IMR-90 (cell line): Measurements from ENCODE around the gene CCNB2. TPM values are rescaled to one million over a fixed set of nuclear protein-coding genes. Genes with fewer than 3 reads are reported as not detected.

Source experiments
- ATAC-seq: fragments of 200-7000 bp; cut with Tn5 transposase; 2 replicates; pipeline ENCODE4 v1.9.1; 2020; ENCODE audit warnings: low read depth, mild to moderate bottlenecking, moderate library complexity
- BruUV-seq: library from RNA; stranded (reverse); fragments of 400-500 nt; replicated peaks from 2 replicates; lab custom pipeline; 2021; lab: Mats Ljungman, UMichigan
- CTCF ChIA-PET: fragments of 300-600 bp; formaldehyde crosslinking; extraction: SDS; loops from one replicate; lab custom pipeline; 2021; ENCODE audit warnings: antibody characterized with exemption; lab: Yijun Ruan, JAX
- POLR2A ChIA-PET: fragments of 300-600 bp; sonication (Branson Sonifier 250); formaldehyde crosslinking; loops from one replicate; lab custom pipeline; 2022; ENCODE audit warnings: antibody characterized with exemption; ENCODE audit not compliant: unreplicated experiment; lab: Charles Lee
- DNase-seq: peaks from one replicate; pipeline ENCODE4 v3.0.0; 2013
- H2AFZ ChIP-seq: replicated peaks from 2 replicates; pipeline ENCODE3; 2013; ENCODE audit warnings: low read length, mild to moderate bottlenecking; ENCODE audit not compliant: poor library complexity
- H2AK5ac ChIP-seq: 2 replicates; pipeline ENCODE4 v1.6.1; 2013; ENCODE audit warnings: low read depth, low read length, inconsistent platforms
- H2AK9ac ChIP-seq: replicated peaks from 2 replicates; pipeline ENCODE3; 2013; ENCODE audit warnings: mild to moderate bottlenecking, low read depth, low read length, moderate library complexity; ENCODE audit not compliant: poor library complexity
- H2BK120ac ChIP-seq: 2 replicates; pipeline ENCODE4 v1.6.1; 2013; ENCODE audit warnings: low read depth, low read length, inconsistent platforms
- H2BK15ac ChIP-seq: 3 replicates; pipeline ENCODE4 v1.6.1; 2013; ENCODE audit warnings: low read depth, low read length, inconsistent platforms
- H2BK20ac ChIP-seq: 2 replicates; pipeline ENCODE4 v1.6.1; 2013; ENCODE audit warnings: low read depth, mild to moderate bottlenecking, inconsistent platforms, low read length, moderate library complexity
- H2BK5ac ChIP-seq: 2 replicates; pipeline ENCODE4 v1.6.1; 2013; ENCODE audit warnings: mild to moderate bottlenecking, low read depth, low read length, inconsistent platforms; ENCODE audit not compliant: poor library complexity, severe bottlenecking
- H3K14ac ChIP-seq: replicated peaks from 2 replicates; pipeline ENCODE4 v1.6.1; 2013; ENCODE audit warnings: low read depth, low read length, inconsistent platforms
- H3K18ac ChIP-seq: 2 replicates; pipeline ENCODE4 v1.6.1; 2013; ENCODE audit warnings: low read depth, low read length, control low read depth
- H3K23ac ChIP-seq: 2 replicates; pipeline ENCODE4 v1.6.1; 2013; ENCODE audit warnings: low read depth, low read length, inconsistent platforms
- H3K27ac ChIP-seq: 2 replicates; pipeline ENCODE4 v1.5.1; 2013; ENCODE audit warnings: mild to moderate bottlenecking, control low read depth, low read length; ENCODE audit not compliant: insufficient read depth
- H3K27me3 ChIP-seq: 2 replicates; pipeline ENCODE4 v1.6.1; 2013; ENCODE audit warnings: low read length; ENCODE audit not compliant: control insufficient read depth, insufficient read depth
- H3K36me3 ChIP-seq: 2 replicates; pipeline ENCODE4 v1.6.1; 2013; ENCODE audit warnings: low read length, mixed read lengths; ENCODE audit not compliant: control insufficient read depth, insufficient read depth
- H3K4ac ChIP-seq: 2 replicates; pipeline ENCODE4 v1.6.1; 2013; ENCODE audit warnings: low read depth, low read length, inconsistent platforms
- H3K4me1 ChIP-seq: 2 replicates; pipeline ENCODE4 v1.6.1; 2013; ENCODE audit warnings: low read length, mixed read lengths; ENCODE audit not compliant: control insufficient read depth, insufficient read depth
- H3K4me2 ChIP-seq: 2 replicates; pipeline ENCODE4 v1.6.1; 2013; ENCODE audit warnings: low read depth, mild to moderate bottlenecking, control low read depth, low read length, moderate library complexity
- H3K4me3 ChIP-seq: 2 replicates; pipeline ENCODE4 v1.5.1; 2013; ENCODE audit warnings: low read depth, mild to moderate bottlenecking, control low read depth, low read length, moderate library complexity; ENCODE audit not compliant: insufficient read depth
- H3K56ac ChIP-seq: 2 replicates; pipeline ENCODE4 v1.6.1; 2013; ENCODE audit warnings: low read length, inconsistent platforms; ENCODE audit not compliant: insufficient read depth; ENCODE audit errors: extremely low read depth
- H3K79me1 ChIP-seq, 2 experiments: 2 replicates each; pipeline ENCODE4 v1.6.1; 2013; ENCODE audit warnings: low read length in 2 of 2, inconsistent platforms in 1 of 2, low read depth in 1 of 2
- H3K9ac ChIP-seq: 2 replicates; pipeline ENCODE4 v1.6.1; 2013; ENCODE audit warnings: low read depth, low read length, control low read depth
- H3K9me1 ChIP-seq: 2 replicates; pipeline ENCODE4 v1.6.1; 2013; ENCODE audit warnings: low read length, inconsistent platforms; ENCODE audit not compliant: insufficient read depth
- H3K9me3 ChIP-seq: 2 replicates; pipeline ENCODE4 v1.6.1; 2013; ENCODE audit warnings: low read length; ENCODE audit not compliant: control insufficient read depth, insufficient read depth
- H4K20me1 ChIP-seq: 2 replicates; pipeline ENCODE4 v1.6.1; 2013; ENCODE audit warnings: low read length, inconsistent platforms; ENCODE audit not compliant: insufficient read depth
- H4K5ac ChIP-seq: 2 replicates; pipeline ENCODE4 v1.6.1; 2013; ENCODE audit warnings: mild to moderate bottlenecking, low read depth, low read length, control low read depth
- H4K8ac ChIP-seq, 2 experiments: 2 replicates each; pipeline ENCODE4 v1.6.1; 2013; ENCODE audit warnings: low read depth in 2 of 2, low read length in 2 of 2, control low read depth in 1 of 2, inconsistent platforms in 1 of 2
- H4K91ac ChIP-seq: 2 replicates; pipeline ENCODE4 v1.6.1; 2013; ENCODE audit warnings: low read depth, low read length, inconsistent platforms; ENCODE audit not compliant: insufficient read depth
- BHLHE40 ChIP-seq: fragments of 150-350 bp; IDR thresholded peaks from 2 replicates; pipeline ENCODE4 v1.6.1; 2016; ENCODE audit warnings: mild to moderate bottlenecking, low read depth, low read length
- CEBPB ChIP-seq: IDR thresholded peaks from 2 replicates; pipeline ENCODE4 v1.6.1; 2012; ENCODE audit warnings: low read depth, low read length, improper control_type of control experiment
- CHD1 ChIP-seq: IDR thresholded peaks from 2 replicates; pipeline ENCODE4 v1.6.1; 2012; ENCODE audit warnings: low read depth, low read length, improper control_type of control experiment
- CTCF ChIP-seq: conservative IDR thresholded peaks from 2 replicates; pipeline ENCODE4 v1.5.1; 2012; ENCODE audit warnings: mild to moderate bottlenecking, low read depth, low read length, improper control_type of control experiment
- ELK1 ChIP-seq: fragments of 150-350 bp; IDR thresholded peaks from 2 replicates; pipeline ENCODE4 v1.6.1; 2016; ENCODE audit warnings: low read depth, mild to moderate bottlenecking, low read length, moderate library complexity, borderline replicate concordance
- FOS ChIP-seq: fragments of 150-350 bp; IDR thresholded peaks from 2 replicates; pipeline ENCODE4 v1.6.1; 2016; ENCODE audit warnings: low read depth, low read length
- MAFK ChIP-seq: IDR thresholded peaks from 2 replicates; pipeline ENCODE4 v1.6.1; 2012; ENCODE audit warnings: low read depth, low read length, improper control_type of control experiment
- MAZ ChIP-seq: IDR thresholded peaks from 2 replicates; pipeline ENCODE4 v1.6.1; 2012; ENCODE audit warnings: low read depth, mild to moderate bottlenecking, low read length, improper control_type of control experiment, moderate library complexity, borderline replicate concordance
- MXI1 ChIP-seq: IDR thresholded peaks from 2 replicates; pipeline ENCODE4 v1.6.1; 2012; ENCODE audit warnings: low read depth, mild to moderate bottlenecking, low read length, moderate library complexity, borderline replicate concordance
- NFE2L2 ChIP-seq: fragments of 150-350 bp; IDR thresholded peaks from 2 replicates; pipeline ENCODE4 v1.6.1; 2016; ENCODE audit warnings: low read depth, mild to moderate bottlenecking, low read length
- POLR2A ChIP-seq: IDR thresholded peaks from 2 replicates; pipeline ENCODE4 v1.6.1; 2012; ENCODE audit warnings: mild to moderate bottlenecking, low read depth, low read length
- RAD21 ChIP-seq: IDR thresholded peaks from 2 replicates; pipeline ENCODE4 v1.6.1; 2012; ENCODE audit warnings: low read length, improper control_type of control experiment
- RCOR1 ChIP-seq: IDR thresholded peaks from 2 replicates; pipeline ENCODE4 v1.6.1; 2012; ENCODE audit warnings: mild to moderate bottlenecking, low read length, improper control_type of control experiment; ENCODE audit not compliant: insufficient replicate concordance
- RFX5 ChIP-seq: IDR thresholded peaks from 2 replicates; pipeline ENCODE4 v1.8.0; 2012; ENCODE audit warnings: low read depth, mild to moderate bottlenecking, low read length, moderate library complexity
- SMC3 ChIP-seq: fragments of 150-350 bp; IDR thresholded peaks from 2 replicates; pipeline ENCODE4 v1.6.1; 2016; ENCODE audit warnings: low read depth, mild to moderate bottlenecking, antibody characterized with exemption, low read length, moderate library complexity
- USF2 ChIP-seq: fragments of 150-350 bp; IDR thresholded peaks from 2 replicates; pipeline ENCODE4 v1.6.1; 2017; ENCODE audit warnings: mild to moderate bottlenecking, antibody characterized with exemption, low read length, low read depth
- WGBS, 2 experiments: methylation state at CpG; one replicate each; pipeline versions ENCODE4 v1.1.5 to v1.1.7; 2013; ENCODE audit warnings: missing lambda C conversion rate in 2 of 2; ENCODE audit not compliant: insufficient read length in 1 of 2; ENCODE audit errors: extremely low coverage in 2 of 2; 5-methylcytosine and 5-hydroxymethylcytosine counted together
- dilution Hi-C: fragments of 300-500 bp; cut with HindIII; formaldehyde crosslinking; loops from one replicate; pipeline ENCODE4 v1.14.3; 2018; ENCODE audit warnings: low sequenced_read_pairs; ENCODE audit not compliant: unreplicated experiment
- in situ Hi-C: fragments of 300-500 bp; cut with MboI; formaldehyde crosslinking; loops from 3 replicates; pipeline ENCODE4 v1.14.3; 2019; ENCODE audit warnings: low sequenced_read_pairs, inconsistent platforms, mixed read lengths
- intact Hi-C: fragments of 100-400 bp; cut with micrococcal nuclease; formaldehyde crosslinking; loops from 2 replicates; pipeline ENCODE4 v1.10.0; 2022
- polyA plus RNA-seq, 3 experiments: library from polyadenylated mRNA; depleted of rRNA; stranded (reverse); fragments of >200 nt; gene quantifications; 2 replicates each; pipeline ENCODE4 v1.2.3, GENCODE V29; 2012; ENCODE audit warnings: low replicate concordance in 1 of 3
- total RNA-seq: library from RNA; depleted of rRNA; stranded (reverse); fragments of >200 nt; gene quantifications from 2 replicates; pipeline ENCODE4 v1.2.3, GENCODE V29; 2012

Gene CCNB2
- total and polyA plus RNA-seq, 2 of the 4 experiments (the other 2 are of a cell fraction), result 52.5 to 54.6 TPM

DNA sequence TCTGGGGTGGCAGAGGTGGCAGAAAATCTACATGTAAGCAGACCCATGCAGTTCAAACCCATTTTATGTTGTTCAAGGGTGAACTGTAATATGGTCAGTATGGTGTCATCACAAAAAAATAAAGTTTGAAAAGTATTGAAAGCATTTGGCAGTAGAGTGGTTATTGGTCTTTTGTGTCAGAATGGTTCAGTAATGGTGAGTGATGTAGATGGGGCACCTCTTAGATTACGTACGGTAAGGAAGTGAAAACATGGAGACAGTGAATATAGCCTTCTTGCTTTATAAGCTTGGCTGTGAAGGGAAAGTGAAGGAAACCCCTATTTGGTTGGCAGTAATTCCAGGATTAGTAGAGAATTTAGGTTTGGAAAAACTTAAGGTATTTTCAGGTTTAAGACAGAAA, 17.2 kb upstream of the CCNB2 start:
- Histone ChIP-seq H3K4me1 (no peaks in the 10 kb centered on the region), H3K56ac (no peak overlapping the region), H2AK9ac (no peak overlapping the region), H3K4ac (no peak overlapping the region), H4K91ac (no peak overlapping the region), H2BK120ac (no peak overlapping the region), H3K23ac (no peak overlapping the region), H2AK5ac (no peak overlapping the region), H2BK15ac (no peak overlapping the region), H3K9ac (no peak overlapping the region), H3K36me3 (peaks cover 43% of the 10 kb centered on the region), H2AFZ (no peak overlapping the region), H4K20me1 (no peaks in the 10 kb centered on the region), H3K18ac (no peak overlapping the region), H4K5ac (no peak overlapping the region), H2BK5ac (no peak overlapping the region), H3K9me3 (no peaks in the 10 kb centered on the region), H3K4me2 (no peak overlapping the region), H3K9me1 (peaks cover 5% of the 10 kb centered on the region; the same call in 1 of the 2 replicates), H3K79me1 (peaks cover 0 to 9% of the 10 kb centered on the region in 2 experiments; a peak in 1 of 4 replicates), H2BK20ac (no peak overlapping the region), H3K4me3 (no peak overlapping the region), H3K27me3 (no peaks in the 10 kb centered on the region), H3K14ac (no peak overlapping the region), H3K27ac (no peak overlapping the region), H4K8ac (no peak overlapping the region)
- dilution Hi-C loops (no loop called here), intact Hi-C loops (loop anchor here (10.0 kb wide), 1 partner anchor 53 kb away; no protein-coding TSS in a partner anchor), in situ Hi-C loops (no loop called here)
- TF ChIP-seq CTCF (no peak), FOS (no peak), MXI1 (no peak), RAD21 (no peak), CHD1 (no peak), ELK1 (no peak), RFX5 (no peak), RCOR1 (no peak), SMC3 (no peak), NFE2L2 (no peak), MAZ (no peak), BHLHE40 (no peak), MAFK (no peak), CEBPB (no peak), POLR2A (no peak), USF2 (no peak)
- BruUV-seq, result no TSS peak
- POLR2A ChIA-PET, result no interaction called here
- 93% methylated on average over 2 of the region's 2 CpGs; no CpG with 5 or more reads in 1 of the 2 experiments for WGBS, 2 experiments
- CTCF ChIA-PET, result no interaction called here
- DNase-seq (no peak), ATAC-seq (no peak)
